Astrocyte (in vitro differentiated cells and primary cell): ENCODE results near the gene LYZ.

ENCODE experiments used
- CTCF ChIP-seq: IDR thresholded peaks from 2 replicates; pipeline ENCODE4 v1.5.1; 2011; ENCODE audit warnings: low read depth, mild to moderate bottlenecking, inconsistent platforms, low read length, moderate library complexity; ENCODE audit not compliant: insufficient read depth
- EZH2 ChIP-seq: IDR thresholded peaks from 2 replicates; pipeline ENCODE4 v1.6.1; 2012; ENCODE audit warnings: mild to moderate bottlenecking, low read length, inconsistent platforms; ENCODE audit not compliant: insufficient read depth

GRCh38 chr12:69345077-69345476 is 3.1 kb upstream of the LYZ start:
- TF ChIP-seq CTCF (no peak), EZH2 (no peak)
